Vagina (tissue), 2 donors: Measurements from ENCODE around the gene GRIN2A. TPM values are rescaled to one million over a fixed set of nuclear protein-coding genes. Genes with fewer than 3 reads are reported as not detected.

Experiments
- DNase-seq, 2 donors: peaks; one replicate each; pipeline ENCODE4 v3.0.0-alpha.2; 2017; ENCODE audit errors: extremely low spot score in 2 of 2
- H3K27ac ChIP-seq: fragments of 200-600 bp; sonication (generic); one replicate; pipeline ENCODE4 v1.5.1; 2019
- H3K27me3 ChIP-seq: fragments of 200-600 bp; sonication (generic); one replicate; pipeline ENCODE4 v1.5.1; 2019
- H3K36me3 ChIP-seq, 2 donors: fragments of 200-600 bp; sonication (generic); one replicate each; pipeline ENCODE4 v1.5.1; 2017 to 2019
- H3K4me1 ChIP-seq: fragments of 200-600 bp; sonication (generic); one replicate; pipeline ENCODE4 v1.5.1; 2019
- H3K4me3 ChIP-seq, 2 donors: fragments of 200-600 bp; sonication (generic); 1 replicate in 1 of 2; 2 replicates in 1 of 2; pipeline ENCODE4 v1.5.1; 2016 to 2019
- H3K9me3 ChIP-seq: fragments of 200-600 bp; sonication (generic); one replicate; pipeline ENCODE4 v1.5.1; 2019
- CTCF ChIP-seq, 3 experiments: fragments of 450-650 bp in 2 of 3; fragments of 200-600 bp in 1 of 3; sonication (generic) in 1 of 3; IDR thresholded peaks; one replicate each; pipeline ENCODE4 v1.5.1; 2017 to 2019; ENCODE audit warnings: antibody characterized with exemption in 3 of 3, mild to moderate bottlenecking in 2 of 3, moderate library complexity in 2 of 3
- POLR2A ChIP-seq, 2 donors: fragments of 450-650 bp; IDR thresholded peaks; one replicate each; pipeline ENCODE4 v1.6.1; 2017; ENCODE audit warnings: antibody characterized with exemption in 2 of 2, mild to moderate bottlenecking in 2 of 2, moderate library complexity in 2 of 2
- POLR2AphosphoS5 ChIP-seq, 2 donors: sonication (generic); formaldehyde crosslinking; IDR thresholded peaks; one replicate each; pipeline ENCODE4 v1.9.0; 2017; ENCODE audit warnings: antibody characterized with exemption in 2 of 2, mild to moderate bottlenecking in 2 of 2, low read depth in 1 of 2; ENCODE audit not compliant: insufficient read depth in 1 of 2
- intact Hi-C: fragments of 100-400 bp; cut with DNase I; formaldehyde crosslinking; loops from one replicate; pipeline ENCODE4 v1.15.1; 2023
- total RNA-seq: library from RNA; depleted of rRNA; stranded (reverse); fragments of >200 nt; gene quantifications from one replicate; pipeline ENCODE4 v1.2.3, GENCODE V29; 2016

The GRIN2A gene
- total RNA-seq, 1 donor from 2014 or later = 1.5 TPM

GRCh38 chr16:10121897-10122425 is 60.3 kb downstream of the GRIN2A start:
- TF ChIP-seq POLR2A (IDR thresholded peaks at IDR 0.05) (no peak), CTCF (IDR thresholded peaks at IDR 0.05) (no peak), POLR2AphosphoS5 (IDR thresholded peaks at IDR 0.05; ENCODE audit: insufficient read depth in 1 of 2, low read depth in 1 of 2) (no peak)
- Histone ChIP-seq H3K27me3 (no peaks in the 10 kb centered on the region), H3K36me3 (no peaks in the 10 kb centered on the region), H3K4me3 (no peak overlapping the region), H3K4me1 (no peaks in the 10 kb centered on the region), H3K9me3 (no peaks in the 10 kb centered on the region), H3K27ac (no peak overlapping the region)
- intact Hi-C loops = no loop called here
- DNase-seq = no peak

GRCh38 chr16:10121491-10121890 is 60.7 kb downstream of the GRIN2A start:
- H3K4me1 ChIP-seq = no peaks in the 10 kb centered on the region
- H3K27me3 ChIP-seq = no peaks in the 10 kb centered on the region
- no peak overlapping the region for H3K4me3 ChIP-seq
- H3K27ac ChIP-seq = no peak overlapping the region
- intact Hi-C loops = no loop called here
- DNase-seq = no peak
- no peaks in the 10 kb centered on the region for H3K36me3 ChIP-seq
- TF ChIP-seq POLR2A (IDR thresholded peaks at IDR 0.05) (no peak), POLR2AphosphoS5 (IDR thresholded peaks at IDR 0.05; ENCODE audit: insufficient read depth in 1 of 2, low read depth in 1 of 2) (no peak), CTCF (IDR thresholded peaks at IDR 0.05) (no peak)
- H3K9me3 ChIP-seq = no peaks in the 10 kb centered on the region

- no peaks in the 10 kb centered on the region for H3K36me3 ChIP-seq
- no peaks in the 10 kb centered on the region for H3K27me3 ChIP-seq
- H3K27ac ChIP-seq = no peak overlapping the region
- no peak overlapping the region for H3K4me3 ChIP-seq
- DNase-seq = no peak
- TF ChIP-seq CTCF (IDR thresholded peaks at IDR 0.05) (no peak), POLR2A (IDR thresholded peaks at IDR 0.05) (no peak), POLR2AphosphoS5 (IDR thresholded peaks at IDR 0.05; ENCODE audit: insufficient read depth in 1 of 2, low read depth in 1 of 2) (no peak)
- no peaks in the 10 kb centered on the region for H3K4me1 ChIP-seq
- no peaks in the 10 kb centered on the region for H3K9me3 ChIP-seq
- intact Hi-C loops = no loop called here
Observed at GRCh38 chr16:10120953-10121352, 61.3 kb downstream of the GRIN2A start.

- TF ChIP-seq POLR2A (IDR thresholded peaks at IDR 0.05) (no peak), CTCF (IDR thresholded peaks at IDR 0.05) (no peak), POLR2AphosphoS5 (IDR thresholded peaks at IDR 0.05; ENCODE audit: insufficient read depth in 1 of 2, low read depth in 1 of 2) (no peak)
- intact Hi-C loops = no loop called here
- H3K36me3 ChIP-seq = no peaks in the 10 kb centered on the region
- no peak overlapping the region for H3K4me3 ChIP-seq
- H3K9me3 ChIP-seq = no peaks in the 10 kb centered on the region
- no peaks in the 10 kb centered on the region for H3K4me1 ChIP-seq
- H3K27ac ChIP-seq = no peak overlapping the region
- no peaks in the 10 kb centered on the region for H3K27me3 ChIP-seq
- no peak for DNase-seq
Observed at GRCh38 chr16:10114409-10114808, 67.8 kb downstream of the GRIN2A start.

- no peak for TF ChIP-seq POLR2A (IDR thresholded peaks at IDR 0.05)
- no peak for TF ChIP-seq CTCF (IDR thresholded peaks at IDR 0.05)
- TF ChIP-seq POLR2AphosphoS5 (IDR thresholded peaks at IDR 0.05; ENCODE audit: insufficient read depth in 1 of 2, low read depth in 1 of 2) = no peak
- no peaks in the 10 kb centered on the region for H3K4me1 ChIP-seq
- no peak for DNase-seq
- H3K27me3 ChIP-seq = no peaks in the 10 kb centered on the region
- H3K36me3 ChIP-seq = no peaks in the 10 kb centered on the region
- H3K4me3 ChIP-seq = no peak overlapping the region
- intact Hi-C loops = no loop called here
- H3K9me3 ChIP-seq = no peaks in the 10 kb centered on the region
- no peak overlapping the region for H3K27ac ChIP-seq
Observed at GRCh38 chr16:10113248-10113647, 69.0 kb downstream of the GRIN2A start.
